Measurements from ENCODE around the gene NKX6-2.
"Not testable (repeated sequence)": the region's sequence is repeated elsewhere in the genome, so short reads cannot be mapped to it uniquely, and the experiment has no call there.

The NKX6-2 gene

DNA sequence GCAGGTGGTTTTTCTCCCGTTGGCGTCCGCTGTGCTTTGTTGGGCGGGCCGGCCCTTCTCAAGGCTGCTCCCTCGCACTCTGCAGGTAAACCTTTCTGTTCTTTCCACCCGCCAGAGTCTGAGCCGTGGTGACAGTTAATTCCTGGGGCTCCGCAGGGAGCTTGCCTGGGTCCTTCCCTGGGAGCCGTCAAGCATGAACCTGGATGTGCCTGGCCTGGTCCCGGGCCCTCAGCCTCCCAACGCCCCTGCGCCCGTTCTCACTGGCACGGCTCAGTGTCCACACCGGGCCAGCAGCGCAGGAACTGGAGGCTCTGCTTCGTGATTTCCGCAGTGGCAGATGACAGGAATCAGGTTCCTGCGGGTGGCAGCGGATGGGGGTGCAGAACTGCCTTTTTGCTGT is 10.9 kb upstream of the NKX6-2 start:
- TF ChIP-seq, protein P1, sequence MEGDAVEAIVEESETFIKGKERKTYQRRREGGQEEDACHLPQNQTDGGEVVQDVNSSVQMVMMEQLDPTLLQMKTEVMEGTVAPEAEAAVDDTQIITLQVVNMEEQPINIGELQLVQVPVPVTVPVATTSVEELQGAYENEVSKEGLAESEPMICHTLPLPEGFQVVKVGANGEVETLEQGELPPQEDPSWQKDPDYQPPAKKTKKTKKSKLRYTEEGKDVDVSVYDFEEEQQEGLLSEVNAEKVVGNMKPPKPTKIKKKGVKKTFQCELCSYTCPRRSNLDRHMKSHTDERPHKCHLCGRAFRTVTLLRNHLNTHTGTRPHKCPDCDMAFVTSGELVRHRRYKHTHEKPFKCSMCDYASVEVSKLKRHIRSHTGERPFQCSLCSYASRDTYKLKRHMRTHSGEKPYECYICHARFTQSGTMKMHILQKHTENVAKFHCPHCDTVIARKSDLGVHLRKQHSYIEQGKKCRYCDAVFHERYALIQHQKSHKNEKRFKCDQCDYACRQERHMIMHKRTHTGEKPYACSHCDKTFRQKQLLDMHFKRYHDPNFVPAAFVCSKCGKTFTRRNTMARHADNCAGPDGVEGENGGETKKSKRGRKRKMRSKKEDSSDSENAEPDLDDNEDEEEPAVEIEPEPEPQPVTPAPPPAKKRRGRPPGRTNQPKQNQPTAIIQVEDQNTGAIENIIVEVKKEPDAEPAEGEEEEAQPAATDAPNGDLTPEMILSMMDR (IDR thresholded peaks at IDR 0.05; ENCODE audit: insufficient read depth, low read depth, low read length, missing control alignments) = no peak
- DNase-seq (ENCODE audit: low read depth) = no peak
- no peak overlapping the region for H3K4me3 ChIP-seq (ENCODE audit: low read depth, low read length)

DNA sequence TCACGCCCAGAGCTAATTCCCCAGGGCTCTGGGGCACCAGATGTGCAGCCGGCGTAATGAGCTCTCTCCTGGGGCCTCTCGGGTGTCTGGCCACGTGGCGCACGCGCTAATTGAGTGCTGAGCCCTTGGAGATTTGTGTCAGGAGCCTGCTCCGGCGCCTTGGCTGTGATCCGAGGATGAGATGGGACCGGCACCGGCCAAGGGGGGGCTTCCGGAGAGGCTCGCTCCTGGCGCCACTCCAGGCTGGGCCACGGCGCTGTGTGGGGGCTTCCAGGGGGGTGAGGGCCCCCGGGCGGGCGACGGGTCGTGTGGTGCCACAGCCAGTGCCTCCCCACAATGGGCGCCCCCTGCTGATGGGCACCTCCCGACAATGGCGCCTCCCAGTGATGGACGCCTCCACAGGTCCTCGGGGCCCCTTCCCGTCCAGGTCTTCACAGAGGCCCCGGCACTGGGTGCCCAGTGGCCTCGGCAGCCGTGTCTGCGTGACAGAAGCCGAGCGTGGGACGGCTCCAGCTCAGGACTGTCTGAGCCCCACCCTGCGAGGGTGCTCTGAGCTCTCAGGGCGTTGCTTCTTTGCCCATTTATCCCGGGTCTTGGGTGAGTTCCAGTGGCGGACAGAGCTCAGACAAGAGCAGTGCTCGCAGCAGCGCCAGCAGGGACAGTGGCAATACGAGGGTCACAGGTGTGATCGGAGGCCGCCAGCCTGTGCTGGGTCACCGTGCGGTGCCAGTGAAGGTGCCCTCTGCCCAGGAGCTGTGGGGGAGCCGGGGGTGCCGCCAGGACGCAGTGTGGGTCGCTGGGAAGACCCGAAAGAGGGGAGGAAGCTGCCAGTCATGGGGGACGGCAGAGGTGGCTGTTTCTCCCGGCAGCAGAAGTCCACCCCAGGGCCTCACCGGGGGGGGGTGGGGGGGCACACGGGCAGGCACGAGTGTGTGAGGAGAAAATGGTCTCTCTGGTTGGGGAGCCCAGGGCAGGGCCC is 8.2 kb upstream of the NKX6-2 start:
- TF ChIP-seq, protein P1 (IDR thresholded peaks at IDR 0.05; ENCODE audit: insufficient read depth, low read depth, low read length, missing control alignments) = no peak
- no peak overlapping the region for H3K4me3 ChIP-seq (ENCODE audit: low read depth, low read length)
- no peak for DNase-seq (ENCODE audit: low read depth)

DNA sequence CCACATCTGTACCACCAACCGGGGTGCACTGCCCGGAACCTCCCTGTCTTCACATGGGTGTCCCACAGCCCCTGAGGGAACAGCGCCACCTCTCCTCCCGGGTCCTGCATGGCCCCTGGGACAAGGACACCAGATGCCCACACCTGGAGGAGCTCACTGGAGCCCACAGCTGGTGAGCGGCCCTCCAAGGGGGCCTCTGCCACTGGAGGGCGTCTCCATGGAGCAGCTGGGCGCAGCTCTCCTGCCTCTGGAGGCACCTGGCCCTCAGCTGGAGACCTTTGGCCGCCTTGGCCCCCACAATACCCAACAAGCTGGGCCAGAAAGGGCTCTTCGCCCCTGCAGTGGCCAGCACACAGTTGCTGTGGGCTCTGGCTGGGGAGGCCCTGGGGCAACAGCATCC is 7.3 kb upstream of the NKX6-2 start:
- H3K4me3 ChIP-seq (ENCODE audit: low read depth, low read length) = no peak overlapping the region
- TF ChIP-seq, protein P1 (IDR thresholded peaks at IDR 0.05; ENCODE audit: insufficient read depth, low read depth, low read length, missing control alignments) = no peak
- no peak for DNase-seq (ENCODE audit: low read depth)

DNA sequence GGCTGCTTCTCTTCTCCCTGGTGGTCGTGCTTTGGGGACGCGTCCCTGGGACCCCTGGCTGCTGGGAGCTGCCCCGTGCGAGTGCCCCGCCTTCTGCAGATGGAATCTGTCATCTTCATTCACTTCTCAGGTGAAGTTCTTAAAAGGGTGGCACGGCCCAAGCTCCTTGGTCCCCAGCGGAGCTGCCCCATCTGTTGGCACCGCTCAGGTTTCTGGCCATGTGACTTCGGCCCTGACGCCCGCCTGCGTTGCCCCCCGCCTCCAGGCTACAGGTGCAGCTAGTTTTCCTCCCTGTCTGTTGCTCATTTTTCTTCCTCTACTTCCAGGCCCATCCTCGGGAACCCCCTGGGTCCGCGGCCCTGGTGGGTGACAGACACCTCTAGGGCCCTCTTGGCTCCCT is 6.8 kb upstream of the NKX6-2 start:
- TF ChIP-seq, protein P1 (IDR thresholded peaks at IDR 0.05; ENCODE audit: insufficient read depth, low read depth, low read length, missing control alignments) = no peak
- DNase-seq (ENCODE audit: low read depth) = no peak
- H3K4me3 ChIP-seq (ENCODE audit: low read depth, low read length) = no peak overlapping the region

DNA sequence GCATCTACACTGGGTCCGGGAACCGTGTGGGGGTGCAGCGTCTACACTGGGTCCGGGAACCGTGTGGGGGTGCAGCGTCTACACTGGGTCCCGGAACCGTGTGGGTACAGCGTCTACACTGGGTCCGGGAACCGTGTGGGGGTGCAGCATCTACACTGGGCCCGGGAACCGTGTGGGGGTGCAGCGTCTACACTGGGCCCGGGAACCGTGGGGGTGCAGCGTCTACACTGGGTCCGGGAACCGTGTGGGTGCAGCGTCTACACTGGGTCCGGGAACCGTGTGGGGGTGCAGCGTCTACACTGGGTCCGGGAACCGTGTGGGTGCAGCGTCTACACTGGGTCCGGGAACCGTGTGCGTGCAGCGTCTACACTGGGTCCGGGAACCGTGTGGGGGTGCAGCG is 6.2 kb upstream of the NKX6-2 start:
- H3K4me3 ChIP-seq (ENCODE audit: low read depth, low read length); DNase-seq (ENCODE audit: low read depth): not testable (repeated sequence)

DNA sequence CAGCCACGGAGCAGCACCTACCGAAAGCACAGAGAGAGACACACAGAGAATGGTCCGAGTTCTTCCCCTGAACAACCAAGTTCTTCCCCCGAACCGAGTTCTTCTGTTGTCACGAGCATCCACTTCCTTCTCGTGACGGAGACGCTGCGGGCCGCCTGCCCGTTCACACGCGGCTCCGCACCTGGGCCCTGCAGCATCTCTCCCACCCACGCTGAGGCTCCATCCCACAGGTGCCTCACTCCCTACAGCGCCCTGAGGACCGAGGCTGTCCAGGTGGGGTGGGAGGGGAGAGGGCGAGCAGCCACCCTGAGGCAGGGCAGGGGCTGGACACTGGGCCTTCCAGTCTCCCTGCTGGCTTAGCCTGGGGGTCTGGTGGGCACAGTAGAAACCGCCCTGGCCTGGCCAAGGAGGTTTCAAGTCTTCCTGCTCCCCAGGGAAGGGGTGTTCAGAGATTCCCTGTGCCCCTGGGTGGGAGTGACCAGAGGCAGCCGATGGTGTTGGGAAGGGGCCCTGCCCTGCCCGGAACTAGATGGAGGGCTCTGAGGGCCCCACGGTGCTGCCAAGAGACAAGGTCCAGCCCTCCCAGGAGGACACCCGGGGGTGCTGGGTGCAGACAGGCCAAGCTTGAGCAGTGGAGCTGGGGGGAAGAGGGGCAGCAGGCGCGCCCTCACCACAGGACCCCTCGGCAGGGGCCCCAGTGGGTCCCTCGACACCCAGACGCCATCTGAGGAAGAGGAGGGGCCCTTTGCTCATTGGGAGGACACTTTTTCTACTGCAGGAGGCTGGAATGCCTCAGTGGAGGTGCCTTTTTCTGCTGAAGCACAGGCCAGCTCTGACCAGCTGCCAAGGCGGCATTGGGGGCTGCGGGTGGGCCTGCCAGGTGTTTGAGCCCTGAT is 5.2 kb upstream of the NKX6-2 start:
- no peak for DNase-seq (ENCODE audit: low read depth)
- TF ChIP-seq, protein P1 (IDR thresholded peaks at IDR 0.05; ENCODE audit: insufficient read depth, low read depth, low read length, missing control alignments) = no peak
- H3K4me3 ChIP-seq (ENCODE audit: low read depth, low read length) = no peak overlapping the region

DNA sequence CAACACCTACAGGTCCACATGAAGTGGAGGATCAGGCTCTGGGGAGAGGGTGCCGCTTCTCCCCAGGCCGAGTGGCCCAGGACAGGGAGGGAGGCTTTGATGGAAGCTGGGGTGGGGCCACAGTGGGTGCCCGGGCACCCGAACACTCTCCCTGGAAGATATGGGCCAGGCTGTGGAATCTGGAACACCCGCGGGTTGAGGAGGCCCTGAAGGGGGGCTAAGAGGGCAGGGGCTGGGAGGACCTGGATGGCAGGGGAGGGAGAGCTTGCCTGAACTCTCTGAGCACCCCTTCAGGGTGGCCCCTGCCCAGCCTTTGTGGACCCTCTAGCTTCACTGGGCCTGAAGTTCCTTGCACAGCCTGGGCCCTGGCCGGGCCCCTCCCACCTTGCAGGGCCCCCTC is 4.5 kb upstream of the NKX6-2 start:
- TF ChIP-seq, protein P1 (IDR thresholded peaks at IDR 0.05; ENCODE audit: insufficient read depth, low read depth, low read length, missing control alignments) = no peak
- DNase-seq (ENCODE audit: low read depth) = no peak
- no peak overlapping the region for H3K4me3 ChIP-seq (ENCODE audit: low read depth, low read length)

Measured in GM12865 (cell line).